HEK293T (cell line): ENCODE measurements around the gene STK26.

ENCODE experiments used
- BHLHE40 ChIP-seq: fragments of 450-650 bp; IDR thresholded peaks from 2 replicates; pipeline ENCODE4 v1.6.1; 2016; ENCODE audit warnings: mild to moderate bottlenecking, moderate library complexity, borderline replicate concordance
- CTBP1 ChIP-seq: fragments of 450-650 bp; IDR thresholded peaks from 2 replicates; pipeline ENCODE4 v1.6.1; 2016; ENCODE audit warnings: borderline replicate concordance
- FOXK2 ChIP-seq: fragments of 450-650 bp; IDR thresholded peaks from 2 replicates; pipeline ENCODE4 v1.6.1; 2016; ENCODE audit warnings: mild to moderate bottlenecking
- FOXM1 ChIP-seq: fragments of 450-650 bp; IDR thresholded peaks from 2 replicates; pipeline ENCODE4 v1.6.1; 2017; ENCODE audit warnings: mild to moderate bottlenecking, borderline replicate concordance
- HDGF ChIP-seq: fragments of 450-650 bp; IDR thresholded peaks from 2 replicates; pipeline ENCODE4 v1.6.1; 2017; ENCODE audit warnings: antibody characterized with exemption, borderline replicate concordance
- L3MBTL2 ChIP-seq: fragments of 450-650 bp; conservative IDR thresholded peaks from 2 replicates; pipeline ENCODE4 v1.6.1; 2016; ENCODE audit warnings: mild to moderate bottlenecking
- SP1 ChIP-seq: fragments of 450-650 bp; IDR thresholded peaks from 2 replicates; pipeline ENCODE4 v1.6.1; 2017
- SUZ12 ChIP-seq: fragments of 450-650 bp; IDR thresholded peaks from 2 replicates; pipeline ENCODE4 v1.6.1; 2016; ENCODE audit warnings: mild to moderate bottlenecking

- TF ChIP-seq FOXM1 (no peak), HDGF (no peak), SP1 (no peak), L3MBTL2 (no peak), SUZ12 (no peak), FOXK2 (no peak), BHLHE40 (no peak), CTBP1 (no peak)
These were observed 78.7 kb downstream of the STK26 start for GRCh38 chrX:132101799-132102198.
